ENCODE measurements around the gene CLCN5.

The CLCN5 gene

DNA sequence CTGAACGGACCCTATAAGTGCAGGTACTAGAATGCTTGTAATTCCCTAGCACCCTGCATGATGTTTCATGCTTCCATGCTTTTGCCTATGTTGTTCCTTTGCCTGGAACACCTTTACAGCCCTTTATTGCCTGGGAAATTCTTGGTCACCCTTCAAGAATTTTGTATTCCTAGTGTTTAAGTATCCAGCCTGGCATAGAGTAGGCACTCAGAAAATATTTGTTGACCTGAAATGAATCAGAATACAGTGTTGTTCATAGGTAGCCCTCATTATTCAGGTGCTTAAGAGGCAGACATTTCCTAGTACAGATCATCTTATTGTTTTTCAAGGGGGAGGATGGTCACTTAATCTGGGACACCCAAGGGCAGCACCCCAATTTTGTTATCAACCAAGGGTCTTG is 203.1 kb downstream of the CLCN5 start:
- no peak overlapping the region for H3K4me3 ChIP-seq (ENCODE audit: low read depth, low read length)
- TF ChIP-seq, protein P1, sequence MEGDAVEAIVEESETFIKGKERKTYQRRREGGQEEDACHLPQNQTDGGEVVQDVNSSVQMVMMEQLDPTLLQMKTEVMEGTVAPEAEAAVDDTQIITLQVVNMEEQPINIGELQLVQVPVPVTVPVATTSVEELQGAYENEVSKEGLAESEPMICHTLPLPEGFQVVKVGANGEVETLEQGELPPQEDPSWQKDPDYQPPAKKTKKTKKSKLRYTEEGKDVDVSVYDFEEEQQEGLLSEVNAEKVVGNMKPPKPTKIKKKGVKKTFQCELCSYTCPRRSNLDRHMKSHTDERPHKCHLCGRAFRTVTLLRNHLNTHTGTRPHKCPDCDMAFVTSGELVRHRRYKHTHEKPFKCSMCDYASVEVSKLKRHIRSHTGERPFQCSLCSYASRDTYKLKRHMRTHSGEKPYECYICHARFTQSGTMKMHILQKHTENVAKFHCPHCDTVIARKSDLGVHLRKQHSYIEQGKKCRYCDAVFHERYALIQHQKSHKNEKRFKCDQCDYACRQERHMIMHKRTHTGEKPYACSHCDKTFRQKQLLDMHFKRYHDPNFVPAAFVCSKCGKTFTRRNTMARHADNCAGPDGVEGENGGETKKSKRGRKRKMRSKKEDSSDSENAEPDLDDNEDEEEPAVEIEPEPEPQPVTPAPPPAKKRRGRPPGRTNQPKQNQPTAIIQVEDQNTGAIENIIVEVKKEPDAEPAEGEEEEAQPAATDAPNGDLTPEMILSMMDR (IDR thresholded peaks at IDR 0.05; ENCODE audit: borderline replicate concordance, insufficient read depth, low read depth, low read length) = no peak

GRCh38 chrX:50147972-50148371 is 225.6 kb downstream of the CLCN5 start:
- TF ChIP-seq, protein P1 (IDR thresholded peaks at IDR 0.05; ENCODE audit: borderline replicate concordance, insufficient read depth, low read depth, low read length) = no peak
- no peak overlapping the region for H3K4me3 ChIP-seq (ENCODE audit: low read depth, low read length)

Data from GM12875 (cell line).